ENCODE data around the gene DTX1. TPM values are rescaled to one million over a fixed set of nuclear protein-coding genes. Genes with fewer than 3 reads are reported as not detected.

Gene DTX1
- total RNA-seq, result 1 to 10 TPM in 1 of 4 donors, under 1 TPM in 3; 0.49 to 1.1 (median 0.77) TPM

DNA sequence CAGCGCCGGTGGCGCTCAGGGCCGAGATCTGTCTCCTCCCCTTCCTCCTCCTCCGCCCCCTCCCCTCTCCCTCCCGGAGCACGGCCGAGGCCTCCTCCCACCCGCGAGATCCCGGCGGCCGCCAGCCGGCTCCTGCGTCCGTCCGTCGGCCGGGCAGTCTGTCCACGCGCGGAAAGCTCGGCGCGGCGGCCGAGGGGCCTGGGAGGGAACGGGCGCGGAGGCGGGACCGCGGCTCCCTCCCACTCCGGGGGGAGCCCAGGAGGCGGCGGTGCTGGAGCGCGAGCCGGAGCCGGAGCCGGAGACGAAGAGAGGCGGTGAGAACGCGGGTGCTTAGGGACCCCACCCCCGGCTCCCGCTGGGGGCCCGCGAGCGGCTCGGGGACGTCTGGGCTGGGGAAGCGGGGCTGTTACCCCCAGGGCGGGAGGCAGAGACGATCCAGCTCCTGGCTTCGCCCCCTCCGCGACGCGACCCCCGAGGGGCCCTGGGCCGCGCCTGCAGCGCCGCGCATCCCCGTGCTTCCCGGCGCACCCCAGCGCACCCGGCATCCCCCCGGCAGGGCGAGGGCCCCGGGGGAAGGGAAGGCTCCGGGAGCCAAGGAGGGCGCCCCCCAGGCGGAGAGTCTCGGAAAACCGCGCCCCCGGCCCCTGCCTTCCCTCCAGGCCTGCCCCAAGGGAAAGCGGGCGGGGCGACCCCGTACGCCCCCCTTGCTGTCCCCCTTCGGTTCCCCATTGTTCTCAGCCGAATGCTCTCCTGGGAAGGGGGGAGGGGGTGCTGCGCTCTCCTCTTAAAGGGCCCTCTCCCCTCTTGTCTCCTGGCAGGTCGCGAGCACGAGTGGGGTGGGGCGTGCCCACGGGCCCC lies at the start of gene DTX1:
TSS of gene DTX1 (plus strand) at position 100 of the 858 bp plus-strand sequence. CDS start 1,463 bp downstream, outside the sequence.
- in situ Hi-C loops (cut with MboI; ENCODE audit: low sequenced_read_pairs in 4 of 4), result no loop called here
- intact Hi-C loops (cut with DNase I; ENCODE audit: low total_unique reads), result no loop called here
- no peak for TF ChIP-seq POLR2A (IDR thresholded peaks at IDR 0.05)
- TF ChIP-seq, protein P1, sequence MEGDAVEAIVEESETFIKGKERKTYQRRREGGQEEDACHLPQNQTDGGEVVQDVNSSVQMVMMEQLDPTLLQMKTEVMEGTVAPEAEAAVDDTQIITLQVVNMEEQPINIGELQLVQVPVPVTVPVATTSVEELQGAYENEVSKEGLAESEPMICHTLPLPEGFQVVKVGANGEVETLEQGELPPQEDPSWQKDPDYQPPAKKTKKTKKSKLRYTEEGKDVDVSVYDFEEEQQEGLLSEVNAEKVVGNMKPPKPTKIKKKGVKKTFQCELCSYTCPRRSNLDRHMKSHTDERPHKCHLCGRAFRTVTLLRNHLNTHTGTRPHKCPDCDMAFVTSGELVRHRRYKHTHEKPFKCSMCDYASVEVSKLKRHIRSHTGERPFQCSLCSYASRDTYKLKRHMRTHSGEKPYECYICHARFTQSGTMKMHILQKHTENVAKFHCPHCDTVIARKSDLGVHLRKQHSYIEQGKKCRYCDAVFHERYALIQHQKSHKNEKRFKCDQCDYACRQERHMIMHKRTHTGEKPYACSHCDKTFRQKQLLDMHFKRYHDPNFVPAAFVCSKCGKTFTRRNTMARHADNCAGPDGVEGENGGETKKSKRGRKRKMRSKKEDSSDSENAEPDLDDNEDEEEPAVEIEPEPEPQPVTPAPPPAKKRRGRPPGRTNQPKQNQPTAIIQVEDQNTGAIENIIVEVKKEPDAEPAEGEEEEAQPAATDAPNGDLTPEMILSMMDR (IDR thresholded peaks at IDR 0.05 in 4 of 5, conservative IDR thresholded peaks at IDR 0.05 in 1 of 5), result no peak

DNA sequence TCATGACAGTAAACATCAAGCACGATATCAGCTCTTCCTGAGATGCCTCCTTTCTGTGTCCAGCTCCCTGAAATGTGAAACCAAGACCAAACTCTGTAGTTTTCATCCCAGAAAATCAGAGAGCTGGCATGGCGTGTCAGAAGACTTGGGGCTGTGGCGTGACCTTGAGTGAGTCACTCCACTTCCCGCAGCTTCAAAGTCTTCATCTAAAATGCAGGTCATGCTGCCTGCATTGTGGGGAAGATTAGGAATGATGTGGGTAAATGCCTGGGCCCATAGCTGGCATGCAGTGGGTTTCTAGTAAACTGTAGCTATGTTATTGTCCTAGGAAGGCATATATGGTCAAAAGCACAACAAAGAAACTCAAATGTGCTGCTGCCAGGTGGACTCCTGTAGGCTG lies 49.4 kb upstream of the DTX1 start:
- ATAC-seq, result no peak
- TF ChIP-seq POLR2A (IDR thresholded peaks at IDR 0.05), result no peak
- TF ChIP-seq, protein P1 (IDR thresholded peaks at IDR 0.05 in 4 of 5, conservative IDR thresholded peaks at IDR 0.05 in 1 of 5), result no peak
- intact Hi-C loops (cut with DNase I; ENCODE audit: low total_unique reads) (no loop called here), in situ Hi-C loops (cut with MboI; ENCODE audit: low sequenced_read_pairs in 4 of 4) (no loop called here)
- no peaks in the 10 kb centered on the region for H3K36me3 ChIP-seq
- H3K9me3 ChIP-seq, result no peaks in the 10 kb centered on the region
- H3K4me3 ChIP-seq, result no peak overlapping the region
- H3K27ac ChIP-seq, result no peak overlapping the region
- H3K27me3 ChIP-seq, result no peaks in the 10 kb centered on the region
- no peak for DNase-seq
- H3K4me1 ChIP-seq, result no peaks in the 10 kb centered on the region

More for the DNA sequence above, at the start of gene DTX1:
- DNase-seq (no peak), ATAC-seq (no peak)
- Histone ChIP-seq H3K9me3 (no peaks in the 10 kb centered on the region), H3K4me3 (peak within 1 kb of the TSS; percentile 39 to 46 (median 42)), H3K27ac (peak within 1 kb of the TSS in 2 of 4 donors; percentile 27 to 41), H3K4me1 (no peaks in the 10 kb centered on the region), H3K36me3 (no peaks in the 10 kb centered on the region), H3K27me3 (peaks cover 38 to 45% (median 41%) of the 10 kb centered on the region in 3 donors)

DNA sequence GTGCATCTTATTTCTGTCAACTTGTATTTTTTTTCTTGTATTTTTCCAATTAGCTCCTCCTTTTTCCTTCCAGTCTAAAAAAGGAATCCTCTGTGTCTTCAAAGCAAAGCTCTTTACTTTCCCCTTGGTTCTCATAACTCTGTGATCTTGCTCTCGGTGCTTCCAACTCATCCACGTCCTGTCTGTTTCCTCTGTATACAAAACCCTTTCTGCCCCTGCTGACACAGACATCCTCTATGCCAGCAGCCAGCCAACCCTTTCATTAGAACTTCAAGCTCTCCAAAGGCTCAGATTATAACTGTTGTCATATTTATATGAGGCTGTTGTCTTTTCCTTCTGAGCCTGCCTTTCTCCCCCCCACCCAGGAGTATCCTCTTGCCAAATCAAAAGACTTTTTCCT lies 45.8 kb upstream of the DTX1 start:
- intact Hi-C loops (cut with DNase I; ENCODE audit: low total_unique reads) (no loop called here), in situ Hi-C loops (cut with MboI; ENCODE audit: low sequenced_read_pairs in 4 of 4) (no loop called here)
- H3K27ac ChIP-seq, result no peak overlapping the region
- H3K36me3 ChIP-seq, result no peaks in the 10 kb centered on the region
- H3K27me3 ChIP-seq, result no peaks in the 10 kb centered on the region
- H3K4me1 ChIP-seq, result no peaks in the 10 kb centered on the region
- TF ChIP-seq, protein P1 (IDR thresholded peaks at IDR 0.05 in 4 of 5, conservative IDR thresholded peaks at IDR 0.05 in 1 of 5), result no peak
- no peaks in the 10 kb centered on the region for H3K9me3 ChIP-seq
- ATAC-seq (no peak), DNase-seq (no peak)
- H3K4me3 ChIP-seq, result no peak overlapping the region

DNA sequence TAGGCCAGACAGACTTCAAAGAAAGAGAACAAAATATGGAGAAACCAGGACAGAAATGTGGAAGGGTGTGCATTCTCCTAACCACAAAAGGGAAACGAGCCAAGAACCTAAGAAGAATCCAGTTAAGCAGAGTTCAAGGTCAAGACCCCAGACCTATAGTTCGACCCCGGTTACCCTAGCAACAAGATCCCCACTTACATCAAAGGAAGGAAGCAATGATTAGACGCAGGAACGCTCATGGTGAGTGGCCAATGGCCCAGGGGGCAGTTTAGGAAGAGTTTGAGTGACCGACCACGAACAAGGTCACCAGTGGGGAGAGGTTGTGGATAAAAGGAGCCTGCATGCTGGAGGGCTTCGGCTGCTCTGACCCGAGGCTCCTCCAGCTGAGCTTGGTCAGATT lies 42.0 kb upstream of the DTX1 start:
- TF ChIP-seq, protein P1 (IDR thresholded peaks at IDR 0.05 in 4 of 5, conservative IDR thresholded peaks at IDR 0.05 in 1 of 5), result no peak
- no peak for TF ChIP-seq POLR2A (IDR thresholded peaks at IDR 0.05)
- in situ Hi-C loops (cut with MboI; ENCODE audit: low sequenced_read_pairs in 4 of 4), result no loop called here

More for the DNA sequence above, 42.0 kb upstream of the DTX1 start:
- Histone ChIP-seq H3K9me3 (no peaks in the 10 kb centered on the region), H3K4me1 (no peaks in the 10 kb centered on the region), H3K27me3 (no peaks in the 10 kb centered on the region), H3K4me3 (no peak overlapping the region), H3K36me3 (no peaks in the 10 kb centered on the region), H3K27ac (no peak overlapping the region)
- ATAC-seq (no peak), DNase-seq (no peak)
- intact Hi-C loops (cut with DNase I; ENCODE audit: low total_unique reads), result no loop called here
